ENCODE measurements around the gene DPM2. TPM values are rescaled to one million over a fixed set of nuclear protein-coding genes. Genes with fewer than 3 reads are reported as not detected.

Gene DPM2
- total and polyA plus RNA-seq, 2 experiments from 2014 or later = 27.0 to 66.5 TPM

DNA sequence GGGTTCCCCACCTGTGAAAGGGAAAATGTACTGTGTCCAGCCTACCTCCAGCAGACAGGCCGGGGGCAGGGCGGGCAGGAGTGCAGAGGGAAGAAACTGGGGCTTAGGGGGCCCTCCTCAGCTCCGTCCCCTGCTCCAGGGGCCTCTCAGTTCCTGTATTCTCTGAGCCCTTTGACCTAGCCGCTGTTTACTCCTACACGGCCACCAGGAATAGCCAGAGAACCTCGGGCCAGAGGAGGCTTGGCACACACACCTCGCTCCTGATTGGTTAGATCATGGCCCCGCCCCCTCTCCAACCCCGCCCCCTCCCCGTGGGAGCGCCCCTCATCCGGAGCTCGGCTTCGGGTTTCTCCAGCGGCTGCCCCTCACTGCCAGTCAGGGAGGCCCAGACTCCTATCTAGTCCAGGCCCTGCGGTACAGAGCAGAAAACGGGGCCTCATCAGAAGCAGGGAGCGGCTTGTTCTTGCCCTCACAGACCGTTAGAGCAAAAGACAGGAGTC is 40.4 kb downstream of the DPM2 start:
- no peaks in the 10 kb centered on the region for H3K9me3 ChIP-seq (ENCODE audit: low read depth)
- peak overlapping the region; percentile 97 for H3K27ac ChIP-seq
- in situ Hi-C loops (cut with MboI) = no loop called here
- 19 to 30% methylated on average over 10 to 19 of the region's 19 CpGs for WGBS, 2 experiments (ENCODE audit: low coverage in 1 of 2, low lambda C conversion rate in 2 of 2, missing lambda C conversion rate in 2 of 2)
- peaks cover 5% of the 10 kb centered on the region; the same call in 1 of the 2 replicates for H3F3A ChIP-seq (ENCODE audit: insufficient read depth)
- peak overlapping the region; percentile 100 for H3K9ac ChIP-seq
- H4K20me1 ChIP-seq (ENCODE audit: insufficient read depth) = no peaks in the 10 kb centered on the region
- peaks cover 49% of the 10 kb centered on the region for H3K79me2 ChIP-seq (ENCODE audit: insufficient read depth)
- DNase-seq = peak; percentile 86
- peak overlapping the region; percentile 89 for H3K4me3 ChIP-seq
- H3K4me1 ChIP-seq (ENCODE audit: insufficient read depth) = peaks cover 27% of the 10 kb centered on the region
- no peak overlapping the region for H2AFZ ChIP-seq
- H3K4me2 ChIP-seq (ENCODE audit: unreplicated experiment) = peak overlapping the region; percentile 87
- H3K36me3 ChIP-seq (ENCODE audit: low read depth) = peaks cover 34% of the 10 kb centered on the region; the same call in 1 of the 2 replicates
- no peaks in the 10 kb centered on the region for H3K9me2 ChIP-seq (ENCODE audit: insufficient read depth)
- H3K27me3 ChIP-seq (replicated peaks; ENCODE audit: insufficient read depth) = no peaks in the 10 kb centered on the region
- TF ChIP-seq EZH2 (IDR thresholded peaks at IDR 0.05; ENCODE audit: insufficient read depth, poor library complexity, severe bottlenecking) = no peak
- TF ChIP-seq EZH2phosphoT487 (IDR thresholded peaks at IDR 0.05; ENCODE audit: insufficient read depth, low read depth) = no peak

DNA sequence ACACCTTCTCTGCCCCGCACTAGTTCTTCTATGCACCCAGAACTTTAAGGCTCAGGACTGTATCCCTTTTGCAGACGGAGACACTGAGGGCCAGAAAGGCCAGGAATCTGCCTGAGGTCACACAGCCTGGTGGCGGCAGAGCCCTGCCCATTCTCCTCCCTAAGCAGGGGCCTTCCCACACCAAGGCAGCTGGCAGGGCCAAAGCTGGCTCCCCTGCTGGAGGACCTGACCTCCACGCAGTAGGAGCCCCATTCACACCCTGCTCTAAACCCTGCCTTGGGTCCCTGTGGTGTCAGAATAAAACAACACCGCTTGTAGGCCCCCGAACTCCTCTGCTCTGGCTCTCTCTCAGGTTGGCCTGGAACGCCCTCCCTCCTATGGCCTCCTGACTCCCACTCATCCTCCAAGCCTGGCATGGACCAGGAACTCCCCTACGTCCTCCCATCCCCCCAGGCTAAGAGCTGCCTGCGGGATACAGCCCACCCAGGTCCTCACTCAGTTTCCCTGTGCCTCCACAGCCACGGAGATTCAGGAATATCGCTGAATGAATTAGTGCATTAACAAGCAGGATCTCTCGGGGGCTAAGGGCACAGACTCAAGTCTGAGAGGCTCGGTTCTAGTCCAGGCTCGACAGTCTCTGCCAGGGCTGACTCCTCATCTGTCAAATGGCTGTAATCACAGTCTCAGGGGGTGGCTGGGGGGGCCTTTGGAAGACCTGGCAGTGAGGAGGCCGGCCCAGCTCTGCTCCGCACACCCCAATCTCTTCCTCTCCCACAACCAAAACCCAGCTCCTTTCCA is 41.1 kb downstream of the DPM2 start:
- Histone ChIP-seq H3K4me2 (ENCODE audit: unreplicated experiment) (peak overlapping the region; percentile 87), H3K27ac (peak overlapping the region; percentile 28; the same call in 1 of the 2 replicates), H3K4me1 (ENCODE audit: insufficient read depth) (peaks cover 27% of the 10 kb centered on the region), H3F3A (ENCODE audit: insufficient read depth) (peaks cover 5% of the 10 kb centered on the region; the same call in 1 of the 2 replicates), H3K27me3 (replicated peaks; ENCODE audit: insufficient read depth) (no peaks in the 10 kb centered on the region), H3K36me3 (ENCODE audit: low read depth) (peaks cover 38% of the 10 kb centered on the region; the same call in 1 of the 2 replicates), H2AFZ (no peak overlapping the region), H4K20me1 (ENCODE audit: insufficient read depth) (no peaks in the 10 kb centered on the region), H3K9me3 (ENCODE audit: low read depth) (no peaks in the 10 kb centered on the region), H3K4me3 (peak overlapping the region; percentile 33), H3K9ac (peak overlapping the region; percentile 38), H3K9me2 (ENCODE audit: insufficient read depth) (no peaks in the 10 kb centered on the region), H3K79me2 (ENCODE audit: insufficient read depth) (peaks cover 53% of the 10 kb centered on the region)
- DNase-seq = no peak
- no peak for TF ChIP-seq EZH2 (IDR thresholded peaks at IDR 0.05; ENCODE audit: insufficient read depth, poor library complexity, severe bottlenecking)
- TF ChIP-seq EZH2phosphoT487 (IDR thresholded peaks at IDR 0.05; ENCODE audit: insufficient read depth, low read depth) = no peak
- in situ Hi-C loops (cut with MboI) = no loop called here
- whole genome bisulfite sequencing, 2 experiments (ENCODE audit: low coverage in 1 of 2, low lambda C conversion rate in 2 of 2, missing lambda C conversion rate in 2 of 2) = 72 to 75% methylated on average over 16 of the region's 16 CpGs

DNA sequence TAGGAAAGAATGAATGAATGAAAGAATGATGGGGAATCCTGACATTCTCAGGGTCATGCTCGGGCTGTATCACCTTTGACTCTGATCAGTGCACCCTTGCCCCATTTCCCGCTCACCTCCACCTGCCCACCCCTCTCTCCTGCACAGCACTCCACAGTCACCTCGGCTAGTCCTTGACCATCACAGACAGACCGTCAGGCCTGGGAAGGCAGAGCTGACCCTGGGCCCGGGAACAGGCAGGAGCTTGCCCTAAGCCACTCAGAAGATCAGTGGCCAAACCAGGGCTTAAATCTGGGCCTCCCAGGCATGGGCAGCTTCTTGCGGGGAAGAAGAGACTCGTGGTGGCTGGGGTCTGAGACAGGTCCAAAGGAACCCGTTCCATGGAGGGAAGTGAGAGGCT is 41.8 kb downstream of the DPM2 start:
- Histone ChIP-seq H3K27me3 (replicated peaks; ENCODE audit: insufficient read depth) (no peaks in the 10 kb centered on the region), H3K4me3 (no peak overlapping the region), H3K9ac (no peak overlapping the region), H3K79me2 (ENCODE audit: insufficient read depth) (peaks cover 60% of the 10 kb centered on the region), H3K9me2 (ENCODE audit: insufficient read depth) (no peaks in the 10 kb centered on the region), H3K27ac (no peak overlapping the region), H3F3A (ENCODE audit: insufficient read depth) (peaks cover 5% of the 10 kb centered on the region; the same call in 1 of the 2 replicates), H2AFZ (no peak overlapping the region), H4K20me1 (ENCODE audit: insufficient read depth) (no peaks in the 10 kb centered on the region), H3K4me1 (ENCODE audit: insufficient read depth) (peaks cover 20% of the 10 kb centered on the region), H3K36me3 (ENCODE audit: low read depth) (peaks cover 44% of the 10 kb centered on the region; the same call in 1 of the 2 replicates), H3K4me2 (ENCODE audit: unreplicated experiment) (no peak overlapping the region), H3K9me3 (ENCODE audit: low read depth) (no peaks in the 10 kb centered on the region)
- 89 to 90% methylated on average over 8 of the region's 8 CpGs for WGBS, 2 experiments (ENCODE audit: low coverage in 1 of 2, low lambda C conversion rate in 2 of 2, missing lambda C conversion rate in 2 of 2)
- TF ChIP-seq EZH2phosphoT487 (IDR thresholded peaks at IDR 0.05; ENCODE audit: insufficient read depth, low read depth) = no peak
- no peak for TF ChIP-seq EZH2 (IDR thresholded peaks at IDR 0.05; ENCODE audit: insufficient read depth, poor library complexity, severe bottlenecking)
- in situ Hi-C loops (cut with MboI) = no loop called here
- DNase-seq = no peak

DNA sequence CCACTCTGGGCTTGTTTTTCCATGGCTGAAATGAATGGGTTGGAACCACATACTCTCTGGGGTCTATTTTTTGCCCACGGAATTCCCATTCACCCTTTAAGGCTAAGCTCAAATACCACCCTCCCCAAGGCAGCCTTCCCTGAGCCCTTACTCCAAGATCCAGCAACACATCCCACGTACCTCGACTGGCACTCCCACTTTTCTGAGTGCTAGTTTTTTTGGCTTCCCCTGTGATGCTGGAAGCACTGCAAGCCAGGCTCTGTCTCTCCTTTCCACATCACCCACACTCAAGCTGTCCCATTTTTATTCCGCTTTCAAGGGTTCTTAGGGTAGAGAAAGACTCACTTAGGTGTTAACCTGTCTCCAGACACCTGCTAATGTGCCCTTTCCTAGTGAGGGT is 44.3 kb downstream of the DPM2 start:
- 99 to 100% methylated on average over 4 of the region's 4 CpGs for WGBS, 2 experiments (ENCODE audit: low coverage in 1 of 2, low lambda C conversion rate in 2 of 2, missing lambda C conversion rate in 2 of 2)

More for the DNA sequence above, 44.3 kb downstream of the DPM2 start:
- no peaks in the 10 kb centered on the region for H3K27me3 ChIP-seq (replicated peaks; ENCODE audit: insufficient read depth)
- H3K9ac ChIP-seq = no peak overlapping the region
- H3K9me2 ChIP-seq (ENCODE audit: insufficient read depth) = no peaks in the 10 kb centered on the region
- H3K4me2 ChIP-seq (ENCODE audit: unreplicated experiment) = no peak overlapping the region
- DNase-seq = no peak
- no peak overlapping the region for H2AFZ ChIP-seq
- H4K20me1 ChIP-seq (ENCODE audit: insufficient read depth) = no peaks in the 10 kb centered on the region
- no peaks in the 10 kb centered on the region for H3K9me3 ChIP-seq (ENCODE audit: low read depth)
- H3K27ac ChIP-seq = no peak overlapping the region
- H3K36me3 ChIP-seq (ENCODE audit: low read depth) = peaks cover 67% of the 10 kb centered on the region; the same call in 1 of the 2 replicates
- H3K79me2 ChIP-seq (ENCODE audit: insufficient read depth) = peaks cover 73% of the 10 kb centered on the region
- H3F3A ChIP-seq (ENCODE audit: insufficient read depth) = peaks cover 5% of the 10 kb centered on the region; the same call in 1 of the 2 replicates
- no peak overlapping the region for H3K4me3 ChIP-seq
- in situ Hi-C loops (cut with MboI) = no loop called here
- TF ChIP-seq EZH2 (IDR thresholded peaks at IDR 0.05; ENCODE audit: insufficient read depth, poor library complexity, severe bottlenecking) (no peak), EZH2phosphoT487 (IDR thresholded peaks at IDR 0.05; ENCODE audit: insufficient read depth, low read depth) (no peak)
- peaks cover 11% of the 10 kb centered on the region for H3K4me1 ChIP-seq (ENCODE audit: insufficient read depth)
